Smooth muscle cell (in vitro differentiated cells): Measurements from ENCODE around the gene SPACA6. TPM values are rescaled to one million over a fixed set of nuclear protein-coding genes. Genes with fewer than 3 reads are reported as not detected.

Experiments used
- DNase-seq: peaks from one replicate; lab custom pipeline; 2025; ENCODE audit not compliant: unreplicated experiment; lab: John Stamatoyannopoulos, UW
- H2AFZ ChIP-seq: fragments of 200-600 bp; sonication (generic); 2 replicates; pipeline ENCODE4 v1.6.0; 2016; ENCODE audit warnings: antibody characterized with exemption, low read depth, mild to moderate bottlenecking
- H3F3A ChIP-seq: fragments of 200-600 bp; sonication (generic); 2 replicates; pipeline ENCODE4 v1.6.0; 2017; ENCODE audit warnings: antibody characterized with exemption, low read depth
- H3K27ac ChIP-seq: fragments of 200-600 bp; sonication (generic); 2 replicates; pipeline ENCODE4 v1.5.1; 2016; ENCODE audit warnings: low read depth, mild to moderate bottlenecking
- H3K27me3 ChIP-seq: fragments of 200-600 bp; sonication (generic); 2 replicates; pipeline ENCODE4 v1.6.1; 2016; ENCODE audit warnings: low read depth, mild to moderate bottlenecking
- H3K36me3 ChIP-seq: fragments of 200-600 bp; sonication (generic); 2 replicates; pipeline ENCODE4 v1.5.1; 2016; ENCODE audit warnings: low read depth
- H3K4me1 ChIP-seq: fragments of 200-600 bp; sonication (generic); 2 replicates; pipeline ENCODE4 v1.5.1; 2016; ENCODE audit warnings: low read depth
- H3K4me2 ChIP-seq: fragments of 200-600 bp; sonication (generic); 2 replicates; pipeline ENCODE4 v1.6.0; 2016; ENCODE audit warnings: mild to moderate bottlenecking
- H3K4me3 ChIP-seq: fragments of 200-600 bp; sonication (generic); 2 replicates; pipeline ENCODE4 v1.5.1; 2016; ENCODE audit warnings: mild to moderate bottlenecking
- H3K79me2 ChIP-seq: fragments of 200-600 bp; sonication (generic); 2 replicates; pipeline ENCODE4 v1.6.0; 2016; ENCODE audit warnings: low read depth, mild to moderate bottlenecking
- H3K9ac ChIP-seq: fragments of 200-600 bp; sonication (generic); 2 replicates; pipeline ENCODE4 v1.6.0; 2016; ENCODE audit warnings: low read depth
- H3K9me3 ChIP-seq: fragments of 200-600 bp; sonication (generic); replicated peaks from 2 replicates; pipeline ENCODE4 v1.5.1; 2016; ENCODE audit warnings: low read depth
- H4K20me1 ChIP-seq: fragments of 200-600 bp; sonication (generic); 2 replicates; pipeline ENCODE4 v1.6.0; 2016; ENCODE audit warnings: low read depth
- CTCF ChIP-seq: fragments of 200-600 bp; sonication (generic); IDR thresholded peaks from 2 replicates; pipeline ENCODE4 v1.5.1; 2017; ENCODE audit warnings: borderline replicate concordance, mild to moderate bottlenecking, antibody characterized with exemption; ENCODE audit not compliant: insufficient read depth, poor library complexity, severe bottlenecking
- WGBS: methylation state at CpG from one replicate; pipeline ENCODE4 v1.1.7; 2016; ENCODE audit warnings: low lambda C conversion rate; 5-methylcytosine and 5-hydroxymethylcytosine counted together
- polyA plus RNA-seq: library from polyadenylated mRNA; unstranded; fragments of >200 nt; fragmentation: Nextera tagmentation; extraction: Ambion mirVana; gene quantifications from 2 replicates; pipeline ENCODE4 v1.2.1, GENCODE V29; 2016
- total RNA-seq: library from RNA; depleted of rRNA; stranded (reverse); fragments of >200 nt; gene quantifications from 2 replicates; pipeline ENCODE4 v1.2.3, GENCODE V29; 2014

The SPACA6 gene
- total and polyA plus RNA-seq, 2 experiments from 2014 or later, result 3.0 to 4.1 TPM

- Histone ChIP-seq H3K9ac (no peak overlapping the region), H3K4me3 (no peak overlapping the region), H3K27ac (no peak overlapping the region), H3K27me3 (peaks cover 37% of the 10 kb centered on the region), H3K79me2 (no peaks in the 10 kb centered on the region), H3K4me2 (no peak overlapping the region), H3F3A (peaks cover 17% of the 10 kb centered on the region), H3K4me1 (no peaks in the 10 kb centered on the region), H3K9me3 (no peaks in the 10 kb centered on the region), H4K20me1 (no peaks in the 10 kb centered on the region), H3K36me3 (no peaks in the 10 kb centered on the region), H2AFZ (no peak overlapping the region)
- no peak for TF ChIP-seq CTCF
- no peak for DNase-seq
- WGBS, result 58% methylated on average over 3 of the region's 3 CpGs
These were observed 21.7 kb downstream of the SPACA6 start for GRCh38 chr19:51714848-51715247.

- H3K9ac ChIP-seq, result no peak overlapping the region
- no peak overlapping the region for H3K4me2 ChIP-seq
- no peaks in the 10 kb centered on the region for H3K4me1 ChIP-seq
- H3F3A ChIP-seq, result peaks cover 10% of the 10 kb centered on the region
- H3K9me3 ChIP-seq, result no peaks in the 10 kb centered on the region
- no peaks in the 10 kb centered on the region for H3K79me2 ChIP-seq
- WGBS, result 85% methylated on average over 3 of the region's 3 CpGs
- no peak for TF ChIP-seq CTCF
- no peak overlapping the region for H2AFZ ChIP-seq
- no peak overlapping the region for H3K4me3 ChIP-seq
- no peaks in the 10 kb centered on the region for H4K20me1 ChIP-seq
- no peak overlapping the region for H3K27ac ChIP-seq
- H3K27me3 ChIP-seq, result peaks cover 47% of the 10 kb centered on the region
- no peak for DNase-seq
- no peaks in the 10 kb centered on the region for H3K36me3 ChIP-seq
These were observed 22.7 kb downstream of the SPACA6 start for GRCh38 chr19:51715850-51716249.

- Histone ChIP-seq H3K27ac (no peak overlapping the region), H3K27me3 (peaks cover 57% of the 10 kb centered on the region), H3K9me3 (no peaks in the 10 kb centered on the region), H4K20me1 (no peaks in the 10 kb centered on the region), H3K9ac (no peak overlapping the region), H3K4me1 (no peaks in the 10 kb centered on the region), H2AFZ (no peak overlapping the region), H3K4me3 (no peak overlapping the region), H3F3A (peaks cover 5% of the 10 kb centered on the region), H3K36me3 (no peaks in the 10 kb centered on the region), H3K79me2 (no peaks in the 10 kb centered on the region), H3K4me2 (no peak overlapping the region)
- no peak for DNase-seq
- TF ChIP-seq CTCF, result no peak
- 91% methylated on average over 11 of the region's 11 CpGs for WGBS
These were observed 23.8 kb downstream of the SPACA6 start for GRCh38 chr19:51716925-51717324.

GRCh38 chr19:51719251-51719988, 26.3 kb downstream of the SPACA6 start:
- no peak for DNase-seq
- no peak overlapping the region for H3K9ac ChIP-seq
- H3K27me3 ChIP-seq, result peaks cover 70% of the 10 kb centered on the region
- no peaks in the 10 kb centered on the region for H3K4me1 ChIP-seq
- H3K36me3 ChIP-seq, result no peaks in the 10 kb centered on the region
- H3K4me2 ChIP-seq, result peak overlapping the region; percentile 48
- no peaks in the 10 kb centered on the region for H3K9me3 ChIP-seq
- H3F3A ChIP-seq, result no peaks in the 10 kb centered on the region
- TF ChIP-seq CTCF, result no peak
- no peak overlapping the region for H2AFZ ChIP-seq
- H4K20me1 ChIP-seq, result no peaks in the 10 kb centered on the region
- WGBS, result 6% methylated on average over 65 of the region's 83 CpGs
- no peak overlapping the region for H3K27ac ChIP-seq
- no peaks in the 10 kb centered on the region for H3K79me2 ChIP-seq
- no peak overlapping the region for H3K4me3 ChIP-seq
